Measurements from ENCODE around the gene RFX8. TPM values are rescaled to one million over a fixed set of nuclear protein-coding genes. Genes with fewer than 3 reads are reported as not detected.
"Not testable (repeated sequence)": the region's sequence is repeated elsewhere in the genome, so short reads cannot be mapped to it uniquely, and the experiment has no call there.

The RFX8 gene
- total RNA-seq, 2 experiments from 2014 or later = 2.0 to 2.2 TPM

GRCh38 chr2:101450965-101451364 is 23.9 kb downstream of the RFX8 start:
- POLR2A ChIA-PET = no interaction called here
- DNase-seq (no peak), ATAC-seq (ENCODE audit: low read depth) (no peak)
- Mint-ChIP-seq H3K27me3 (no peaks in the 10 kb centered on the region), H3K9me3 (peaks cover 16% of the 10 kb centered on the region), H3K4me3 (no peak overlapping the region), H3K36me3 (peaks cover 18% of the 10 kb centered on the region), H3K4me1 (peaks cover 8% of the 10 kb centered on the region), H3K27ac (no peak overlapping the region)

GRCh38 chr2:101446869-101447268 is 28.0 kb downstream of the RFX8 start:
- Mint-ChIP-seq H3K9me3 (peaks cover 12% of the 10 kb centered on the region), H3K27ac (no peak overlapping the region), H3K36me3 (peaks cover 23% of the 10 kb centered on the region), H3K27me3 (no peaks in the 10 kb centered on the region), H3K4me1 (peaks cover 15% of the 10 kb centered on the region), H3K4me3 (no peak overlapping the region)
- POLR2A ChIA-PET = no interaction called here
- DNase-seq (no peak), ATAC-seq (ENCODE audit: low read depth) (no peak)

- peaks cover 16% of the 10 kb centered on the region for H3K4me1 Mint-ChIP-seq
- POLR2A ChIA-PET = no interaction called here
- H3K36me3 Mint-ChIP-seq = peaks cover 8% of the 10 kb centered on the region
- ATAC-seq (ENCODE audit: low read depth) (no peak), DNase-seq (no peak)
- peaks cover 4% of the 10 kb centered on the region for H3K27me3 Mint-ChIP-seq
- H3K4me3 Mint-ChIP-seq = no peak overlapping the region
- H3K9me3 Mint-ChIP-seq = peaks cover 7% of the 10 kb centered on the region
- H3K27ac Mint-ChIP-seq = no peak overlapping the region
These were observed 32.2 kb downstream of the RFX8 start for GRCh38 chr2:101442667-101443061.

GRCh38 chr2:101442042-101442666 is 32.8 kb downstream of the RFX8 start:
- H3K4me1 Mint-ChIP-seq = peaks cover 16% of the 10 kb centered on the region
- POLR2A ChIA-PET = no interaction called here
- ATAC-seq (ENCODE audit: low read depth) (no peak), DNase-seq (no peak)
- H3K36me3 Mint-ChIP-seq = peaks cover 7% of the 10 kb centered on the region
- no peak overlapping the region for H3K4me3 Mint-ChIP-seq
- H3K27me3 Mint-ChIP-seq = peaks cover 4% of the 10 kb centered on the region
- peaks cover 7% of the 10 kb centered on the region for H3K9me3 Mint-ChIP-seq
- no peak overlapping the region for H3K27ac Mint-ChIP-seq

GRCh38 chr2:101440127-101440738 is 34.7 kb downstream of the RFX8 start:
- Mint-ChIP-seq H3K27ac (no peak overlapping the region), H3K36me3 (peaks cover 6% of the 10 kb centered on the region), H3K4me1 (peaks cover 10% of the 10 kb centered on the region), H3K9me3 (peaks cover 6% of the 10 kb centered on the region), H3K4me3 (no peak overlapping the region), H3K27me3 (peaks cover 7% of the 10 kb centered on the region)
- ATAC-seq (ENCODE audit: low read depth) = no peak
- POLR2A ChIA-PET = no interaction called here
- DNase-seq = no peak

GRCh38 chr2:101439716-101440115 is 35.2 kb downstream of the RFX8 start:
- no peak overlapping the region for H3K27ac Mint-ChIP-seq
- peaks cover 3% of the 10 kb centered on the region for H3K9me3 Mint-ChIP-seq
- DNase-seq (no peak), ATAC-seq (ENCODE audit: low read depth) (no peak)
- H3K4me3 Mint-ChIP-seq = no peak overlapping the region
- peaks cover 10% of the 10 kb centered on the region for H3K4me1 Mint-ChIP-seq
- peaks cover 7% of the 10 kb centered on the region for H3K27me3 Mint-ChIP-seq
- H3K36me3 Mint-ChIP-seq = peaks cover 3% of the 10 kb centered on the region
- POLR2A ChIA-PET = no interaction called here

GRCh38 chr2:101438555-101438954 is 36.4 kb downstream of the RFX8 start:
- H3K27ac Mint-ChIP-seq; DNase-seq; H3K9me3 Mint-ChIP-seq; POLR2A ChIA-PET; H3K27me3 Mint-ChIP-seq; H3K36me3 Mint-ChIP-seq; H3K4me3 Mint-ChIP-seq; ATAC-seq (ENCODE audit: low read depth): not testable (repeated sequence)
- H3K4me1 Mint-ChIP-seq = peaks cover 10% of the 10 kb centered on the region

- POLR2A ChIA-PET = no interaction called here
- Mint-ChIP-seq H3K27me3 (peaks cover 7% of the 10 kb centered on the region), H3K4me1 (no peaks in the 10 kb centered on the region), H3K36me3 (no peaks in the 10 kb centered on the region), H3K27ac (no peak overlapping the region), H3K4me3 (no peak overlapping the region), H3K9me3 (no peaks in the 10 kb centered on the region)
- ATAC-seq (ENCODE audit: low read depth) (no peak), DNase-seq (no peak)
These were observed 39.7 kb downstream of the RFX8 start for GRCh38 chr2:101435001-101435862.

- ATAC-seq (ENCODE audit: low read depth) = no peak
- Mint-ChIP-seq H3K4me3 (no peak overlapping the region), H3K36me3 (no peaks in the 10 kb centered on the region), H3K4me1 (no peaks in the 10 kb centered on the region), H3K27me3 (peaks cover 3% of the 10 kb centered on the region), H3K9me3 (no peaks in the 10 kb centered on the region), H3K27ac (no peak overlapping the region)
- DNase-seq = no peak
- POLR2A ChIA-PET = no interaction called here
These were observed 41.4 kb downstream of the RFX8 start for GRCh38 chr2:101433465-101433864.

GRCh38 chr2:101432411-101433181 is 42.3 kb downstream of the RFX8 start:
- POLR2A ChIA-PET = no interaction called here
- no peak for ATAC-seq (ENCODE audit: low read depth)
- Mint-ChIP-seq H3K4me1 (no peaks in the 10 kb centered on the region), H3K4me3 (no peak overlapping the region), H3K36me3 (no peaks in the 10 kb centered on the region), H3K27ac (no peak overlapping the region), H3K27me3 (peaks cover 3% of the 10 kb centered on the region), H3K9me3 (no peaks in the 10 kb centered on the region)
- no peak for DNase-seq

- no peak for ATAC-seq (ENCODE audit: low read depth)
- no peak for DNase-seq
- no peak overlapping the region for H3K4me3 Mint-ChIP-seq
- POLR2A ChIA-PET = no interaction called here
- H3K27me3 Mint-ChIP-seq = no peaks in the 10 kb centered on the region
- H3K4me1 Mint-ChIP-seq = no peaks in the 10 kb centered on the region
- no peaks in the 10 kb centered on the region for H3K36me3 Mint-ChIP-seq
- no peak overlapping the region for H3K27ac Mint-ChIP-seq
- H3K9me3 Mint-ChIP-seq = no peaks in the 10 kb centered on the region
These were observed 43.4 kb downstream of the RFX8 start for GRCh38 chr2:101431486-101431885.

GRCh38 chr2:101430156-101430555 is 44.8 kb downstream of the RFX8 start:
- ATAC-seq (ENCODE audit: low read depth) = no peak
- no peaks in the 10 kb centered on the region for H3K9me3 Mint-ChIP-seq
- H3K4me3 Mint-ChIP-seq = no peak overlapping the region
- no peak for DNase-seq
- no peak overlapping the region for H3K27ac Mint-ChIP-seq
- no peaks in the 10 kb centered on the region for H3K4me1 Mint-ChIP-seq
- H3K36me3 Mint-ChIP-seq = no peaks in the 10 kb centered on the region
- POLR2A ChIA-PET = no interaction called here
- no peaks in the 10 kb centered on the region for H3K27me3 Mint-ChIP-seq

GRCh38 chr2:101429453-101429852 is 45.5 kb downstream of the RFX8 start:
- no peaks in the 10 kb centered on the region for H3K36me3 Mint-ChIP-seq
- H3K27me3 Mint-ChIP-seq = no peaks in the 10 kb centered on the region
- H3K27ac Mint-ChIP-seq = no peak overlapping the region
- no peak overlapping the region for H3K4me3 Mint-ChIP-seq
- no peaks in the 10 kb centered on the region for H3K9me3 Mint-ChIP-seq
- POLR2A ChIA-PET = no interaction called here
- no peak for ATAC-seq (ENCODE audit: low read depth)
- DNase-seq = no peak
- H3K4me1 Mint-ChIP-seq = no peaks in the 10 kb centered on the region
